CD4-positive, alpha-beta memory T cell (primary cell): ENCODE results near the gene QRICH1. TPM values are rescaled to one million over a fixed set of nuclear protein-coding genes. Genes with fewer than 3 reads are reported as not detected.

Experiments used
- CTCF ChIA-PET: fragments of 350-600 bp; sonication (Branson Sonifier 250); formaldehyde crosslinking; loops from one replicate; lab custom pipeline; 2021; ENCODE audit warnings: inconsistent platforms; ENCODE audit not compliant: partially characterized antibody; lab: Charles Lee
- POLR2A ChIA-PET: fragments of 350-600 bp; sonication (Branson Sonifier 250); formaldehyde crosslinking; loops from one replicate; lab custom pipeline; 2021; ENCODE audit not compliant: partially characterized antibody; lab: Charles Lee
- DNase-seq, 5 donors: peaks; one replicate each; pipeline versions ENCODE4 v3.0.0 to v3.0.0-alpha.2; 2020 to 2022; ENCODE audit warnings: mixed read lengths in 1 of 5
- H3K27ac ChIP-seq: one replicate; pipeline ENCODE4 v1.7.0; 2013; ENCODE audit warnings: low read depth, low read length
- H3K27me3 ChIP-seq: 2 replicates; pipeline ENCODE4 v1.7.0; 2013; ENCODE audit warnings: mild to moderate bottlenecking, low read length, moderate library complexity; ENCODE audit not compliant: insufficient read depth
- H3K36me3 ChIP-seq: 2 replicates; pipeline ENCODE4 v1.7.0; 2013; ENCODE audit warnings: mild to moderate bottlenecking, low read length, moderate library complexity; ENCODE audit not compliant: insufficient read depth
- H3K4me1 ChIP-seq: 2 replicates; pipeline ENCODE4 v1.7.0; 2013; ENCODE audit warnings: mild to moderate bottlenecking, low read length, moderate library complexity; ENCODE audit not compliant: insufficient read depth
- H3K4me3 ChIP-seq, 2 donors: one replicate each; pipeline ENCODE4 v1.7.0; 2013; ENCODE audit warnings: low read length in 2 of 2, mild to moderate bottlenecking in 1 of 2
- H3K9me3 ChIP-seq, 2 donors: one replicate each; pipeline ENCODE4 v1.7.0; 2013; ENCODE audit warnings: low read length in 2 of 2, control low read depth in 1 of 2; ENCODE audit not compliant: control insufficient read depth in 1 of 2
- H3K27ac Mint-ChIP-seq, 7 donors: one replicate each; pipeline ENCODE4 v1.8.0; 2020 to 2021; ENCODE audit warnings: mixed read lengths in 7 of 7, mild to moderate bottlenecking in 6 of 7, inconsistent platforms in 3 of 7, moderate library complexity in 3 of 7
- H3K27me3 Mint-ChIP-seq, 2 donors: one replicate each; pipeline ENCODE4 v1.8.0; 2020 to 2021; ENCODE audit warnings: mixed read lengths in 2 of 2
- H3K36me3 Mint-ChIP-seq, 2 donors: one replicate each; pipeline ENCODE4 v1.8.0; 2020 to 2021; ENCODE audit warnings: mixed read lengths in 2 of 2, inconsistent platforms in 1 of 2, mild to moderate bottlenecking in 1 of 2
- H3K4me1 Mint-ChIP-seq, 4 donors: one replicate each; pipeline ENCODE4 v1.8.0; 2020 to 2021; ENCODE audit warnings: mixed read lengths in 4 of 4, mild to moderate bottlenecking in 1 of 4
- H3K4me3 Mint-ChIP-seq, 8 donors: one replicate each; pipeline ENCODE4 v1.8.0; 2020 to 2021; ENCODE audit warnings: mixed read lengths in 8 of 8, mild to moderate bottlenecking in 7 of 8, moderate library complexity in 6 of 8, inconsistent platforms in 3 of 8
- H3K9me3 Mint-ChIP-seq, 8 donors: one replicate each; pipeline ENCODE4 v1.8.0; 2020 to 2021; ENCODE audit warnings: mixed read lengths in 8 of 8, mild to moderate bottlenecking in 5 of 8, inconsistent platforms in 3 of 8, moderate library complexity in 1 of 8
- intact Hi-C: fragments of 100-400 bp; cut with micrococcal nuclease; formaldehyde crosslinking; loops from one replicate; pipeline ENCODE4 v1.15.1; 2023
- polyA plus RNA-seq, 2 donors: library from polyadenylated mRNA; unstranded; fragments of 300-500 nt; fragmentation: Illumina TruSeq; gene quantifications; one replicate each; pipeline ENCODE4 v1.2.3, GENCODE V29; 2021
- total RNA-seq, 2 experiments: library from RNA; stranded (reverse); gene quantifications; one replicate each; pipeline ENCODE4 v1.2.3, GENCODE V29; 2021

Gene QRICH1
- total and polyA plus RNA-seq, 4 experiments from 2014 or later, result 18.6 to 177 (median 102) TPM

DNA sequence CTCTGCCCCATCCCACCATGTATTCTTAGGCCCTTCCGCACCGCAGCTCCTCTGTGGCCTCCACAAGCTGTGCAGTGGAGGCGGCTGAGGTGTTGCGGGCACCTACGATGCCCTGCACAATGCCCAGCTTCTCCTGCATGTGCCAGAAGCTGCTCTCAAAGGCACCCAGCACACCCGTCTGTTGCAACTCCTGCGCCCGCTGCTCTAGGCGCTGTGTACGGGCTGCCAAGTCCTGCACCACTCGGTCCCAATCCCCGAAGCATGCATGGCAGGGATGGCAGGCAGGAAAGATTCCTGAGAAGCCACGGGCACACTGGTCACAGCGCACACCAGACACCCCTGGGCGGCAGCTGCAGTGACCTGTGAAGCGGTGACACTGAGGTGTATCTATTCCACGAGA is 29.8 kb upstream of the QRICH1 start:
- no peak overlapping the region for H3K4me3 ChIP-seq
- Mint-ChIP-seq H3K36me3 (peaks cover 5 to 7% of the 10 kb centered on the region in 2 donors), H3K4me1 (peaks cover 7 to 29% (median 15%) of the 10 kb centered on the region in 4 donors), H3K9me3 (no peaks in the 10 kb centered on the region), H3K4me3 (no peak overlapping the region), H3K27me3 (no peaks in the 10 kb centered on the region), H3K27ac (peak overlapping the region in 1 of 7 donors; percentile 25)
- CTCF ChIA-PET, result interaction anchor here (1.1 to 1.2 kb wide), 3 partner anchors 35 to 133 kb away, joined by 3 read pairs; partner anchors contain the start of gene WDR6
- H3K9me3 ChIP-seq, result no peaks in the 10 kb centered on the region
- H3K27ac ChIP-seq, result no peak overlapping the region
- intact Hi-C loops, result no loop called here
- H3K36me3 ChIP-seq, result no peaks in the 10 kb centered on the region
- no peak for DNase-seq
- H3K4me1 ChIP-seq, result peaks cover 23% of the 10 kb centered on the region
- POLR2A ChIA-PET, result interaction anchor here (1.5 to 5.9 kb wide), 3 partner anchors 17 to 102 kb away, joined by 4 to 105 read pairs (median 66); partner anchors contain the start of genes NDUFAF3, QARS1 and QRICH1
- no peaks in the 10 kb centered on the region for H3K27me3 ChIP-seq

DNA sequence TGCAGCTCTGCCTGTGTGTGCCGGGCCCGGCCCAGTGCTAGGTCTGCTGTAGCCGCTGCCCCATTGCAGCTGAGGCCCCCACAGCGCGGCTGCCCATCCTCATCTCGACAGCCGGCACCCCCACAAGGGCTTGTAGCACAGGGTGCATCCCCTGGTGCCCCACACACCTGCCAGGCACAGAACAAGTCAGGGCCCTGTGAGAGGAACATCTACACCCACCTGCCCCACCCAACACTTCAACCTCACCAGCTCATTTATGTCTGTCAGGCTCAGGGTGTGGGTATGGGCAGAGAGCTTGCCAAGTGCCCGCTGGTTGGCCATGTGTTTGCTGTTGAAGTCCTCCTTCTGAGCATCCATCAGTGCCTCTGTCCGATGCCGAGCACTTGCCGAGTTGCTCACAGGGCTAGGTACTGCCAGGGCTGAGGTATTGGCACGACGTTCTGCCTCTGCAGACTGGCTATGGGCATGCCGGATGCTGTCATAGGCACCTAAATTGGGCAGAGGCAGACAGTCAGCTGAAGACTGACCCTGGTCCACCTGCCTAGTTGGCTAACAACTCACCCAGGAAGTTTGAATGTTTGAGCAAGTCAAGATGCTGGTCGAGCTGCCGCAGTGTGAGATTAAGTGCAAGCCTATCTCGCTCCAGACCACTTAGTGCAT is 29.1 kb upstream of the QRICH1 start:
- H3K4me1 ChIP-seq, result peaks cover 26% of the 10 kb centered on the region
- no peak for DNase-seq
- no peaks in the 10 kb centered on the region for H3K9me3 ChIP-seq
- Mint-ChIP-seq H3K27ac (peak overlapping the region in 1 of 7 donors; percentile 25), H3K27me3 (no peaks in the 10 kb centered on the region), H3K36me3 (peaks cover 5 to 7% of the 10 kb centered on the region in 2 donors), H3K4me3 (peak overlapping the region in 1 of 8 donors; percentile 10), H3K9me3 (no peaks in the 10 kb centered on the region), H3K4me1 (peaks cover 7 to 29% (median 15%) of the 10 kb centered on the region in 4 donors)
- intact Hi-C loops, result no loop called here
- peaks cover under 1% of the 10 kb centered on the region for H3K36me3 ChIP-seq
- no peaks in the 10 kb centered on the region for H3K27me3 ChIP-seq
- ChIA-PET POLR2A (interaction anchor here (5.5 to 5.9 kb wide), 2 partner anchors 16 to 29 kb away, joined by 66 to 105 read pairs; partner anchors contain the start of genes QARS1 and QRICH1), CTCF (interaction anchor here (1.1 to 1.2 kb wide), 3 partner anchors 35 to 132 kb away, joined by 3 read pairs; partner anchors contain the start of gene WDR6)
- no peak overlapping the region for H3K4me3 ChIP-seq
- no peak overlapping the region for H3K27ac ChIP-seq

DNA sequence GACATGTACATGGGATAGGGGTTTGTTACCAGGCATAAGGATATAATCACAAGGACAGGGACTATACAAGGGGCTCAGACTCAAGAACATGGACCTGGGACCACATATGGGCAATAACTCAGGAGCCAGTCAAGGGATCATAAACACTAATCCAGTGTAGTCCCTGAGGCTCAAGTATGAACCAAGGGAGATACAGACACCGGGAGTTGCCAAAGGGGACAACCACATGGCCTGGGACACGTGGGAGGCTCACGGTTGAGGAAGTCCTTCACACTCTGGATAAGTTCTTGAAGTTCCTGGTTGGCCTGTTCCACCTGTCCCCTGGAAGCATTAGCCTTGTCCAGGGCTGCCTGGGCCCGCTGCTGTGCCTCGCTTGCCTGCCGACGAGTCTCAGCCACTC is 28.6 kb upstream of the QRICH1 start:
- intact Hi-C loops, result no loop called here
- H3K9me3 ChIP-seq, result no peaks in the 10 kb centered on the region
- peaks cover 6% of the 10 kb centered on the region for H3K36me3 ChIP-seq
- no peak overlapping the region for H3K27ac ChIP-seq
- ChIA-PET POLR2A (interaction anchor here (2.8 to 5.9 kb wide), 3 partner anchors 16 to 94 kb away, joined by 21 to 105 read pairs (median 66); partner anchors contain the start of genes IMPDH2, QARS1 and QRICH1), CTCF (interaction anchor here (1.3 kb wide), 1 partner anchor 47 kb away, joined by 3 read pairs; no protein-coding TSS in a partner anchor)
- Mint-ChIP-seq H3K27me3 (no peaks in the 10 kb centered on the region), H3K27ac (peak overlapping the region; percentile 70 to 95 (median 92)), H3K36me3 (peaks cover 6 to 9% of the 10 kb centered on the region in 2 donors), H3K4me3 (peak overlapping the region in 1 of 8 donors; percentile 39), H3K4me1 (peaks cover 7 to 29% (median 18%) of the 10 kb centered on the region in 4 donors), H3K9me3 (no peaks in the 10 kb centered on the region)
- no peak overlapping the region for H3K4me3 ChIP-seq
- peaks cover 26% of the 10 kb centered on the region for H3K4me1 ChIP-seq
- no peaks in the 10 kb centered on the region for H3K27me3 ChIP-seq
- no peak for DNase-seq

DNA sequence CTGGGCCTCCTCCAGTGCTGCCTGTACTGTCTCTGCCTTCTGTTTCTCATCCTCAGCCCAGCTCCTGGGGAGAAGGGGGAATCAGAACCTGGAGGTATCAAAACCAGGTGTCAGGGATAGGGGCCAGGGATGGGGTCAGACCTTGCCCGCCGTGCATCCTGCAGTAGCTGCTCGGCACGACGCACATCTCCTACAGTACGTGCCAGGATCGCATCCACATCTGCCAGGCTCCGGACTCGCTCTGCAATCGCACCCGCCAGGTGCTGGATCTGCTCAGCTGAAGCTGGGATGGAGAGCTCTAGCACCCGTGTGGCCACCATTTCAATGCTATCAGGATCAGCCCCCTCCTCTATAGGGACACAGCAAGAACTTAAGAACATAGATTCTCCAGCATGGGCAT is 28.2 kb upstream of the QRICH1 start:
- Histone ChIP-seq H3K36me3 (peaks cover 10% of the 10 kb centered on the region), H3K27me3 (no peaks in the 10 kb centered on the region), H3K9me3 (no peaks in the 10 kb centered on the region), H3K27ac (no peak overlapping the region), H3K4me3 (no peak overlapping the region), H3K4me1 (peaks cover 26% of the 10 kb centered on the region)
- Mint-ChIP-seq H3K27ac (peak overlapping the region; percentile 70 to 95 (median 92)), H3K27me3 (no peaks in the 10 kb centered on the region), H3K36me3 (peaks cover 9% of the 10 kb centered on the region in 2 donors), H3K9me3 (no peaks in the 10 kb centered on the region), H3K4me1 (peaks cover 7 to 29% (median 19%) of the 10 kb centered on the region in 4 donors), H3K4me3 (peak overlapping the region in 6 of 8 donors; percentile 33 to 90 (median 58))
- no peak for DNase-seq
- POLR2A ChIA-PET, result interaction anchor here (1.3 to 5.9 kb wide), 9 partner anchors 11 to 203 kb away, joined by 4 to 105 read pairs (median 12); partner anchors contain the start of genes ARIH2, IMPDH2, LAMB2 and NDUFAF3
- intact Hi-C loops, result no loop called here
- CTCF ChIA-PET, result interaction anchor here (1.3 to 3.2 kb wide), 3 partner anchors 29 to 134 kb away, joined by 3 to 24 read pairs (median 17); partner anchors contain the start of genes P4HTM and QRICH1

DNA sequence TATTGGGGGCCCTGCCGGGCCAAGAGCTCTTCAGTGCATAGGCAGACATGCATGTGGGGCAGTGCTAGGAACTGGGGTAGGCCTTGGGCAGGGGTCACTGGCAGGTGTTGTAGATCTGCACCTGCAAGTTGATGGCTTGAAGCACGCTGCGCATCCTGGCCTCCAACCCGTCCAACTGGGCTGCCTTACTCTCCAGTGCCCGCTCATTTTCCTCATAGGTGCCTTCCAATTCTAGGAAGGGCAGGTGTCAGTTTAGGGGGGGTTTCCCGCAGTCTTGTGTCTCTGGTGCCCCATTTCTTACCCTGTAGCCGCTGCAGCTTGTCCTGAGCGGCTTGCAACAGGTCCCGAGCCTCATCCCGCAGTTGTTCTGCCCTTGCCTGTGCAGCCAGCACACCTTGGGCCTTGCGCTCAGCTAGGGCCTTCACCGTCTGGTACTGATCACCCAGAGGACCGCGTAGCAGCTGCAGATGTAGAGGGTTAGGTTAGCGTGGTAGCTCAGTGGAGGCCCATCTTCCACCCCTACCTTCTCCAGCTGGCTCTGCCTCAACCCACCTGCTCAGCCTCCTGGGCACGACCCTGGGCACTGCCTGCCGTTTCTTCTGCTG is 27.4 kb upstream of the QRICH1 start:
- Mint-ChIP-seq H3K4me1 (peaks cover 7 to 33% (median 19%) of the 10 kb centered on the region in 4 donors), H3K4me3 (peak overlapping the region; percentile 53 to 90 (median 88)), H3K27me3 (no peaks in the 10 kb centered on the region), H3K27ac (peak overlapping the region; percentile 70 to 95 (median 92)), H3K9me3 (no peaks in the 10 kb centered on the region), H3K36me3 (peaks cover 13 to 15% of the 10 kb centered on the region in 2 donors)
- DNase-seq, result peak in 1 of 5 donors; percentile 4
- CTCF ChIA-PET, result interaction anchor here (0.9 to 3.2 kb wide), 9 partner anchors 16 to 133 kb away, joined by 3 to 24 read pairs (median 4); partner anchors contain the start of genes NDUFAF3, P4HTM, QARS1 and QRICH1
- Histone ChIP-seq H3K27ac (peak overlapping the region; percentile 92), H3K9me3 (no peaks in the 10 kb centered on the region), H3K27me3 (no peaks in the 10 kb centered on the region), H3K4me3 (peak overlapping the region in 1 of 2 donors; percentile 94), H3K4me1 (peaks cover 26% of the 10 kb centered on the region), H3K36me3 (peaks cover 18% of the 10 kb centered on the region)
- intact Hi-C loops, result loop anchor here (2.0 kb wide), 2 partner anchors 38 to 50 kb away; partner anchors contain the start of gene KLHDC8B
- POLR2A ChIA-PET, result interaction anchor here (0.6 to 5.9 kb wide), 27 partner anchors 9 to 1115 kb away, joined by 3 to 105 read pairs (median 5); partner anchors contain the start of genes ARIH2, BSN, CCDC71 and DAG1

DNA sequence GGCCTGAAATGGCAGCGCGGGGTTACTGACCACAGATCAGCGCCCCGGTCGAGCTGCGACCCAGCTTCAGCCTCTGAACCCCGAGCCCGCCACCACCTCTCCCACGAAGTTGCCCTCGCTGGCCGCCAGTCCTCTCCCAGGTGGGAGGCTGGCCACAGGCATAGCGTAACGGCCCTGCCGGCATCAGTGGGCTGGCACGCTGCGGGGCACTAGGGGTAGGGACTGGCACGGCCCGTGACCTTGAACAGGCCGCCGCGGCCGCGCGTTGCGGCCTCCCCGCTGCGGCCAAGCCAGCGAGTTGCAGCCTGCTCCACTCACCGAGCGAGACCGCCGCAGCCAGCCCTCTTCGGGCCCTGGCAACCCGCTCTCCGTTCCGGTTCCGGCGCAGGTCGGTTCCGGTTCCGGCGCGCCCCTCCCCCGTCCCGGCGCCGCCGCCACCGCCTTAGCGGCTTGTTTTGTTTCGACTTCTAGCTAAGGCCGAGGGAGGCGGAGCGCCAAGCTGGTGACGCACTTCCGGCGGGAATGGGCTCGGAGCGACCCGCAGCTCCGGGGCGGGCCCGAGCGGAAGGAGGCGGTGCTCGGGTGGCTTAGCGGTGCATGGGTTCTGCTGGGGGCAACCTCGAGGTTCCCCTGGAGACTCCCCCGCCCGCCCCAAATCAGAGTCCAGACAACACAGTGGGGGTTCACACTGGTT is 26.7 kb upstream of the QRICH1 start, which contains the start of gene USP19:
Gene USP19, minus strand, starts transcription at position 386 of the 694 bp plus-strand sequence. CDS start 1,678 bp downstream, outside the sequence.
- H3K4me3 ChIP-seq, result peak within 1 kb of the TSS; percentile 45 to 94
- H3K4me1 Mint-ChIP-seq, result peaks cover 7 to 35% (median 19%) of the 10 kb centered on the region in 4 donors

More for the DNA sequence above, 26.7 kb upstream of the QRICH1 start, which contains the start of gene USP19:
- CTCF ChIA-PET, result interaction anchor here (0.9 to 3.2 kb wide), 9 partner anchors 10 to 132 kb away, joined by 3 to 24 read pairs (median 4); partner anchors contain the start of genes NDUFAF3, P4HTM, QARS1 and QRICH1
- POLR2A ChIA-PET, result interaction anchor here (0.6 to 5.9 kb wide), 27 partner anchors 10 to 1116 kb away, joined by 3 to 105 read pairs (median 5); partner anchors contain the start of genes ARIH2, BSN, CCDC71 and DAG1
- Mint-ChIP-seq H3K9me3 (no peaks in the 10 kb centered on the region), H3K4me3 (peak within 1 kb of the TSS; percentile 86 to 90 (median 89)), H3K36me3 (peaks cover 18 to 21% of the 10 kb centered on the region in 2 donors), H3K27me3 (no peaks in the 10 kb centered on the region), H3K27ac (peak within 1 kb of the TSS; percentile 88 to 95 (median 92))
- peaks cover 25% of the 10 kb centered on the region for H3K36me3 ChIP-seq
- peaks cover 26% of the 10 kb centered on the region for H3K4me1 ChIP-seq
- H3K27me3 ChIP-seq, result no peaks in the 10 kb centered on the region
- no peaks in the 10 kb centered on the region for H3K9me3 ChIP-seq
- peak within 1 kb of the TSS; percentile 92 for H3K27ac ChIP-seq
- peak; percentile 94 to 95 (median 95) for DNase-seq
- intact Hi-C loops, result loop anchor here (1.0 to 2.0 kb wide), 4 partner anchors 16 to 50 kb away; partner anchors contain the start of genes KLHDC8B, QARS1 and QRICH1
